IMR-90 (cell line): Measurements from ENCODE around the gene PSME3. TPM values are rescaled to one million over a fixed set of nuclear protein-coding genes. Genes with fewer than 3 reads are reported as not detected.

Experiments
- ATAC-seq: fragments of 200-7000 bp; cut with Tn5 transposase; 2 replicates; pipeline ENCODE4 v1.9.1; 2020; ENCODE audit warnings: low read depth, mild to moderate bottlenecking, moderate library complexity
- BruUV-seq: library from RNA; stranded (reverse); fragments of 400-500 nt; replicated peaks from 2 replicates; lab custom pipeline; 2021; lab: Mats Ljungman, UMichigan
- CTCF ChIA-PET: fragments of 300-600 bp; formaldehyde crosslinking; extraction: SDS; loops from one replicate; lab custom pipeline; 2021; ENCODE audit warnings: antibody characterized with exemption; lab: Yijun Ruan, JAX
- POLR2A ChIA-PET: fragments of 300-600 bp; sonication (Branson Sonifier 250); formaldehyde crosslinking; loops from one replicate; lab custom pipeline; 2022; ENCODE audit warnings: antibody characterized with exemption; ENCODE audit not compliant: unreplicated experiment; lab: Charles Lee
- DNase-seq: peaks from one replicate; pipeline ENCODE4 v3.0.0; 2013
- H2AFZ ChIP-seq: replicated peaks from 2 replicates; pipeline ENCODE3; 2013; ENCODE audit warnings: low read length, mild to moderate bottlenecking; ENCODE audit not compliant: poor library complexity
- H2AK5ac ChIP-seq: 2 replicates; pipeline ENCODE4 v1.6.1; 2013; ENCODE audit warnings: low read depth, low read length, inconsistent platforms
- H2AK9ac ChIP-seq: replicated peaks from 2 replicates; pipeline ENCODE3; 2013; ENCODE audit warnings: mild to moderate bottlenecking, low read depth, low read length, moderate library complexity; ENCODE audit not compliant: poor library complexity
- H2BK120ac ChIP-seq: 2 replicates; pipeline ENCODE4 v1.6.1; 2013; ENCODE audit warnings: low read depth, low read length, inconsistent platforms
- H2BK15ac ChIP-seq: 3 replicates; pipeline ENCODE4 v1.6.1; 2013; ENCODE audit warnings: low read depth, low read length, inconsistent platforms
- H2BK20ac ChIP-seq: 2 replicates; pipeline ENCODE4 v1.6.1; 2013; ENCODE audit warnings: low read depth, mild to moderate bottlenecking, inconsistent platforms, low read length, moderate library complexity
- H2BK5ac ChIP-seq: 2 replicates; pipeline ENCODE4 v1.6.1; 2013; ENCODE audit warnings: mild to moderate bottlenecking, low read depth, low read length, inconsistent platforms; ENCODE audit not compliant: poor library complexity, severe bottlenecking
- H3K14ac ChIP-seq: replicated peaks from 2 replicates; pipeline ENCODE4 v1.6.1; 2013; ENCODE audit warnings: low read depth, low read length, inconsistent platforms
- H3K18ac ChIP-seq: 2 replicates; pipeline ENCODE4 v1.6.1; 2013; ENCODE audit warnings: low read depth, low read length, control low read depth
- H3K23ac ChIP-seq: 2 replicates; pipeline ENCODE4 v1.6.1; 2013; ENCODE audit warnings: low read depth, low read length, inconsistent platforms
- H3K27ac ChIP-seq: 2 replicates; pipeline ENCODE4 v1.5.1; 2013; ENCODE audit warnings: mild to moderate bottlenecking, control low read depth, low read length; ENCODE audit not compliant: insufficient read depth
- H3K27me3 ChIP-seq: 2 replicates; pipeline ENCODE4 v1.6.1; 2013; ENCODE audit warnings: low read length; ENCODE audit not compliant: control insufficient read depth, insufficient read depth
- H3K36me3 ChIP-seq: 2 replicates; pipeline ENCODE4 v1.6.1; 2013; ENCODE audit warnings: low read length, mixed read lengths; ENCODE audit not compliant: control insufficient read depth, insufficient read depth
- H3K4ac ChIP-seq: 2 replicates; pipeline ENCODE4 v1.6.1; 2013; ENCODE audit warnings: low read depth, low read length, inconsistent platforms
- H3K4me1 ChIP-seq: 2 replicates; pipeline ENCODE4 v1.6.1; 2013; ENCODE audit warnings: low read length, mixed read lengths; ENCODE audit not compliant: control insufficient read depth, insufficient read depth
- H3K4me2 ChIP-seq: 2 replicates; pipeline ENCODE4 v1.6.1; 2013; ENCODE audit warnings: low read depth, mild to moderate bottlenecking, control low read depth, low read length, moderate library complexity
- H3K4me3 ChIP-seq: 2 replicates; pipeline ENCODE4 v1.5.1; 2013; ENCODE audit warnings: low read depth, mild to moderate bottlenecking, control low read depth, low read length, moderate library complexity; ENCODE audit not compliant: insufficient read depth
- H3K56ac ChIP-seq: 2 replicates; pipeline ENCODE4 v1.6.1; 2013; ENCODE audit warnings: low read length, inconsistent platforms; ENCODE audit not compliant: insufficient read depth; ENCODE audit errors: extremely low read depth
- H3K79me1 ChIP-seq, 2 experiments: 2 replicates each; pipeline ENCODE4 v1.6.1; 2013; ENCODE audit warnings: low read length in 2 of 2, inconsistent platforms in 1 of 2, low read depth in 1 of 2
- H3K9ac ChIP-seq: 2 replicates; pipeline ENCODE4 v1.6.1; 2013; ENCODE audit warnings: low read depth, low read length, control low read depth
- H3K9me1 ChIP-seq: 2 replicates; pipeline ENCODE4 v1.6.1; 2013; ENCODE audit warnings: low read length, inconsistent platforms; ENCODE audit not compliant: insufficient read depth
- H3K9me3 ChIP-seq: 2 replicates; pipeline ENCODE4 v1.6.1; 2013; ENCODE audit warnings: low read length; ENCODE audit not compliant: control insufficient read depth, insufficient read depth
- H4K20me1 ChIP-seq: 2 replicates; pipeline ENCODE4 v1.6.1; 2013; ENCODE audit warnings: low read length, inconsistent platforms; ENCODE audit not compliant: insufficient read depth
- H4K5ac ChIP-seq: 2 replicates; pipeline ENCODE4 v1.6.1; 2013; ENCODE audit warnings: mild to moderate bottlenecking, low read depth, low read length, control low read depth
- H4K8ac ChIP-seq, 2 experiments: 2 replicates each; pipeline ENCODE4 v1.6.1; 2013; ENCODE audit warnings: low read depth in 2 of 2, low read length in 2 of 2, control low read depth in 1 of 2, inconsistent platforms in 1 of 2
- H4K91ac ChIP-seq: 2 replicates; pipeline ENCODE4 v1.6.1; 2013; ENCODE audit warnings: low read depth, low read length, inconsistent platforms; ENCODE audit not compliant: insufficient read depth
- BHLHE40 ChIP-seq: fragments of 150-350 bp; IDR thresholded peaks from 2 replicates; pipeline ENCODE4 v1.6.1; 2016; ENCODE audit warnings: mild to moderate bottlenecking, low read depth, low read length
- CEBPB ChIP-seq: IDR thresholded peaks from 2 replicates; pipeline ENCODE4 v1.6.1; 2012; ENCODE audit warnings: low read depth, low read length, improper control_type of control experiment
- ELK1 ChIP-seq: fragments of 150-350 bp; IDR thresholded peaks from 2 replicates; pipeline ENCODE4 v1.6.1; 2016; ENCODE audit warnings: low read depth, mild to moderate bottlenecking, low read length, moderate library complexity, borderline replicate concordance
- FOS ChIP-seq: fragments of 150-350 bp; IDR thresholded peaks from 2 replicates; pipeline ENCODE4 v1.6.1; 2016; ENCODE audit warnings: low read depth, low read length
- MAZ ChIP-seq: IDR thresholded peaks from 2 replicates; pipeline ENCODE4 v1.6.1; 2012; ENCODE audit warnings: low read depth, mild to moderate bottlenecking, low read length, improper control_type of control experiment, moderate library complexity, borderline replicate concordance
- MXI1 ChIP-seq: IDR thresholded peaks from 2 replicates; pipeline ENCODE4 v1.6.1; 2012; ENCODE audit warnings: low read depth, mild to moderate bottlenecking, low read length, moderate library complexity, borderline replicate concordance
- POLR2A ChIP-seq: IDR thresholded peaks from 2 replicates; pipeline ENCODE4 v1.6.1; 2012; ENCODE audit warnings: mild to moderate bottlenecking, low read depth, low read length
- RAD21 ChIP-seq: IDR thresholded peaks from 2 replicates; pipeline ENCODE4 v1.6.1; 2012; ENCODE audit warnings: low read length, improper control_type of control experiment
- RCOR1 ChIP-seq: IDR thresholded peaks from 2 replicates; pipeline ENCODE4 v1.6.1; 2012; ENCODE audit warnings: mild to moderate bottlenecking, low read length, improper control_type of control experiment; ENCODE audit not compliant: insufficient replicate concordance
- SMC3 ChIP-seq: fragments of 150-350 bp; IDR thresholded peaks from 2 replicates; pipeline ENCODE4 v1.6.1; 2016; ENCODE audit warnings: low read depth, mild to moderate bottlenecking, antibody characterized with exemption, low read length, moderate library complexity
- WGBS, 2 experiments: methylation state at CpG; one replicate each; pipeline versions ENCODE4 v1.1.5 to v1.1.7; 2013; ENCODE audit warnings: missing lambda C conversion rate in 2 of 2; ENCODE audit not compliant: insufficient read length in 1 of 2; ENCODE audit errors: extremely low coverage in 2 of 2; 5-methylcytosine and 5-hydroxymethylcytosine counted together
- dilution Hi-C: fragments of 300-500 bp; cut with HindIII; formaldehyde crosslinking; loops from one replicate; pipeline ENCODE4 v1.14.3; 2018; ENCODE audit warnings: low sequenced_read_pairs; ENCODE audit not compliant: unreplicated experiment
- in situ Hi-C: fragments of 300-500 bp; cut with MboI; formaldehyde crosslinking; loops from 3 replicates; pipeline ENCODE4 v1.14.3; 2019; ENCODE audit warnings: low sequenced_read_pairs, inconsistent platforms, mixed read lengths
- intact Hi-C: fragments of 100-400 bp; cut with micrococcal nuclease; formaldehyde crosslinking; loops from 2 replicates; pipeline ENCODE4 v1.10.0; 2022
- polyA plus RNA-seq, 3 experiments: library from polyadenylated mRNA; depleted of rRNA; stranded (reverse); fragments of >200 nt; gene quantifications; 2 replicates each; pipeline ENCODE4 v1.2.3, GENCODE V29; 2012; ENCODE audit warnings: low replicate concordance in 1 of 3
- total RNA-seq: library from RNA; depleted of rRNA; stranded (reverse); fragments of >200 nt; gene quantifications from 2 replicates; pipeline ENCODE4 v1.2.3, GENCODE V29; 2012
- TF ChIP-seq, protein P1 (sequence below): fragments of 150-350 bp; IDR thresholded peaks from 2 replicates; pipeline ENCODE4 v1.6.1; 2017; ENCODE audit warnings: mild to moderate bottlenecking, antibody characterized with exemption, low read length, low read depth

The PSME3 gene
- total and polyA plus RNA-seq, 2 of the 4 experiments (the other 2 are of a cell fraction), result 72.4 to 100 TPM

DNA sequence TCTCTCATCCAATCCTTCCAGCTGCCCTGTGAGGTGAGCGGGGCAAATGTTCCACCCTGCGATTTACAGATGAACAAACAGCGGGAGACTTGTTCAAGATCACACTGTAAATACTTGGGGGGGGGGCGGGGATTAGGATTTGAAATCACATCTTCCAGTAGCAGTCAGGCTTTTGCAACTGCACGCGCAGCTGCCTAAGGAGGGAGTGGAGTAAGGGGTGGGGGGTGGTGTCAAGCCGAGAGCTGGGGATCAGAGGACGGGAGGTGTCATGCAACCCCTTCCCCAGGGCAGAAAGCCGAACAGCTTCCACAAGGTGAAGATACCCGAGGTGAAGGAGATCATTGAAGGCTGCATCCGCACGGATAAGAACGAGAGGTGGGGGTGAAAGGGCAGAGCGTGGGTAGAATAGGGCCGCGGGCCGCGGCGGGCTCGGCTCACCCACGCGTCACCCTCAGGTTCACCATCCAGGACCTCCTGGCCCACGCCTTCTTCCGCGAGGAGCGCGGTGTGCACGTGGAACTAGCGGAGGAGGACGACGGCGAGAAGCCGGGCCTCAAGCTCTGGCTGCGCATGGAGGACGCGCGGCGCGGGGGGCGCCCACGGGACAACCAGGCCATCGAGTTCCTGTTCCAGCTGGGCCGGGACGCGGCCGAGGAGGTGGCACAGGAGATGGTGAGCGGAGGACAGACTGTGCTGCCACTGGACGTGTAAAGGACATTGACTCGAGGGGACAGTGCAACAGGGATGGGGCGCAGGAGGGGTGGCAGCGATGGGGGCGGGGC lies 48.2 kb upstream of the PSME3 start:
- Histone ChIP-seq H3K9me1 (peaks cover 27% of the 10 kb centered on the region), H2AK9ac (peak overlapping the region; percentile 45), H3K36me3 (peaks cover 5% of the 10 kb centered on the region), H2AFZ (peak overlapping the region; percentile 28), H4K8ac (peak overlapping the region in 1 of 2 experiments; percentile 25; a peak in 1 of 4 replicates), H3K4ac (peak overlapping the region; percentile 35; the same call in 1 of the 2 replicates), H3K18ac (no peak overlapping the region), H2BK5ac (no peak overlapping the region), H3K9ac (no peak overlapping the region), H4K5ac (no peak overlapping the region), H3K9me3 (no peaks in the 10 kb centered on the region), H3K4me2 (no peak overlapping the region), H2BK15ac (no peak overlapping the region), H3K4me1 (peaks cover 26% of the 10 kb centered on the region), H2BK20ac (peak overlapping the region; percentile 92; the same call in 1 of the 2 replicates), H3K23ac (no peak overlapping the region), H3K4me3 (no peak overlapping the region), H3K56ac (no peak overlapping the region), H3K79me1 (peaks cover 0 to 44% of the 10 kb centered on the region in 2 experiments), H2AK5ac (peak overlapping the region; percentile 98; the same call in 1 of the 2 replicates), H3K27ac (no peak overlapping the region), H4K20me1 (no peaks in the 10 kb centered on the region), H2BK120ac (no peak overlapping the region), H3K27me3 (no peaks in the 10 kb centered on the region), H4K91ac (no peak overlapping the region; the same call in 1 of the 2 replicates), H3K14ac (no peak overlapping the region)
- TF ChIP-seq MXI1 (no peak), RAD21 (no peak), CEBPB (no peak), POLR2A (no peak), ELK1 (no peak), MAZ (no peak), SMC3 (no peak), RCOR1 (no peak), FOS (no peak), BHLHE40 (no peak)
- TF ChIP-seq, protein P1, sequence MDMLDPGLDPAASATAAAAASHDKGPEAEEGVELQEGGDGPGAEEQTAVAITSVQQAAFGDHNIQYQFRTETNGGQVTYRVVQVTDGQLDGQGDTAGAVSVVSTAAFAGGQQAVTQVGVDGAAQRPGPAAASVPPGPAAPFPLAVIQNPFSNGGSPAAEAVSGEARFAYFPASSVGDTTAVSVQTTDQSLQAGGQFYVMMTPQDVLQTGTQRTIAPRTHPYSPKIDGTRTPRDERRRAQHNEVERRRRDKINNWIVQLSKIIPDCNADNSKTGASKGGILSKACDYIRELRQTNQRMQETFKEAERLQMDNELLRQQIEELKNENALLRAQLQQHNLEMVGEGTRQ, result no peak
- DNase-seq, result no peak
- POLR2A ChIA-PET, result no interaction called here
- CTCF ChIA-PET, result no interaction called here
- no peak for ATAC-seq
- intact Hi-C loops (no loop called here), in situ Hi-C loops (no loop called here), dilution Hi-C loops (no loop called here)
- no TSS peak for BruUV-seq
- 38% methylated on average over 28 of the region's 52 CpGs; no CpG with 5 or more reads in 1 of the 2 experiments for WGBS, 2 experiments
